Measurements from ENCODE around the gene EML1.
A peak's percentile ranks its signal among the peaks of the same experiment; 100 is the strongest.

EML1 gene

DNA sequence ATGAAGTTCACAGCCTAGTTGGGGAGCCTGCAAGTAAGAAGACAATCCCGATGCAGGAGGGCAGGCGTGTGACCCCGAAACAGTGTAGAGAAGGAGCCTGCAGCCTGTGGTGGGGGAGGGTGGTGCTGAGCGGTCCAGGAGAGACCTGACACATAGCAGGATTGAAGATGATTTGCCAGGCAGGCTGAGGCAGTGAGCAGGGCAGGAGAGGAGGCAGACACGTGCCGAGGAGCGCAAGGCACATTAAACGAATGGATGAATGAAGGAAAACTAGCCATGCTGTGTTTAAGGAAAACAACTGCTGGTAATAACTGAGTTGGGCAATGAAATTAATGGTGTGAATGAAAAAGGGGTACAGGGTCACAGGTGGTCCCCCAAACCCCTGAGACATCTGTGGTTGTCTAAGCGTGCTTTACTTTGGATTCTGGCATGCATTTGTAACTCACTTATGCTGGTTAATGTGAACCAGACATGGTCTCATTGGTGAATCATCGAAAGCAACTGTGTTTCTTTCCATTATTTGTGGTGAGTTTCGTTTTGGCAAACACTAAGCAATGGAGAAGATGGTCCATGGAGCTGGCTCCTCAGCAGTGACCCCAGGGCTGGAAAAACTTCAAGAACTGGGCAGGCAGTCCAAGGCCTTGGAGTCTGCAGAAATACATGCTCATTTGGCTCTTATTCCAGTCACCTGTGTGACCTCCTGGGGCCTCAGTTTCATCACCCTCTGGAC, 175.1 kb downstream of the EML1 start:
- no peaks in the 10 kb centered on the region for H3K9me3 ChIP-seq (ENCODE audit: control insufficient read depth, low read length)
- H3K4me3 ChIP-seq (ENCODE audit: insufficient read depth, low read depth, low read length, poor library complexity, severe bottlenecking) = no peak overlapping the region
- H3K27ac ChIP-seq (ENCODE audit: insufficient read depth, low read length, poor library complexity, severe bottlenecking) = no peak overlapping the region
- peaks cover 4% of the 10 kb centered on the region for H3K4me1 ChIP-seq (ENCODE audit: control insufficient read depth, insufficient read depth, low read length, poor library complexity, severe bottlenecking)
- DNase-seq = no peak
- no peaks in the 10 kb centered on the region for H3K27me3 ChIP-seq (replicated peaks; ENCODE audit: control insufficient read depth, insufficient read depth, low read length, poor library complexity, severe bottlenecking)
- H3K36me3 ChIP-seq (ENCODE audit: control insufficient read depth, insufficient read depth, low read length) = no peaks in the 10 kb centered on the region

- Histone ChIP-seq H3K27me3 (replicated peaks; ENCODE audit: control insufficient read depth, insufficient read depth, low read length, poor library complexity, severe bottlenecking) (no peaks in the 10 kb centered on the region), H3K27ac (ENCODE audit: insufficient read depth, low read length, poor library complexity, severe bottlenecking) (no peak overlapping the region), H3K4me3 (ENCODE audit: insufficient read depth, low read depth, low read length, poor library complexity, severe bottlenecking) (no peak overlapping the region), H3K4me1 (ENCODE audit: control insufficient read depth, insufficient read depth, low read length, poor library complexity, severe bottlenecking) (peaks cover 4% of the 10 kb centered on the region), H3K36me3 (ENCODE audit: control insufficient read depth, insufficient read depth, low read length) (no peaks in the 10 kb centered on the region), H3K9me3 (ENCODE audit: control insufficient read depth, low read length) (no peaks in the 10 kb centered on the region)
- DNase-seq = no peak
Observed at GRCh38 chr14:99968941-99969340, 175.7 kb downstream of the EML1 start.

DNA sequence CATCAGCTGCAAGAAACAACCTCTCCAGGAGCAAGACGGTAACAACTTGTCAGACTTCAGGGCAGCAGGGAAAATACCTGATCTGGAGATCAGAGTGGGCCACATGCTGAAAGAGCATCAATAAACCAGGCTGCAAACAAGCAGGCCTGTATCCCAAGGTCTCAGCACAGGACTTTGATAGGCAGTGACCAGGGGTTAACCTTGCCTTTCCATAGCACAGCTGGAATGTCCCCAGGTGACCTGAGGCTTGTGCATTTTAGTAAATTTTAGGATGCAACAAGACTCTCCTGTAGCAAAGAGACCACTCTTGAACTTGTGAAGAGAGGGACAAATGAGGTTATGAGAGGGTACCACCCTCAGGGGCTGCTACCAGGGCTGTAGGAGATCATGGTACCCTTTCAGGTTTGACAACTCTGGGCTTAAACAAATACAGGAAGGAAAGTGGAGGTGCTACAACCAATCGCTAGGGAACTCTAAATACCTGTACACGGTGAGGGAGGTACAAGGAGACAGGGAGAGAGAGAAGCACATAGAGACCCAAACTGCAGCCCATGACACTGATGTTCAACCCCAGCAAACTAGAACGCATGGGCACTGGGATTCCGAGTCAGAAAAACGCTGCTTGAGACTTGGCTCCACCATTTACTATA, 176.6 kb downstream of the EML1 start:
- Histone ChIP-seq H3K4me1 (ENCODE audit: control insufficient read depth, insufficient read depth, low read length, poor library complexity, severe bottlenecking) (peaks cover 4% of the 10 kb centered on the region), H3K36me3 (ENCODE audit: control insufficient read depth, insufficient read depth, low read length) (no peaks in the 10 kb centered on the region), H3K4me3 (ENCODE audit: insufficient read depth, low read depth, low read length, poor library complexity, severe bottlenecking) (no peak overlapping the region), H3K9me3 (ENCODE audit: control insufficient read depth, low read length) (no peaks in the 10 kb centered on the region), H3K27me3 (replicated peaks; ENCODE audit: control insufficient read depth, insufficient read depth, low read length, poor library complexity, severe bottlenecking) (no peaks in the 10 kb centered on the region), H3K27ac (ENCODE audit: insufficient read depth, low read length, poor library complexity, severe bottlenecking) (no peak overlapping the region)
- DNase-seq = no peak

- no peak overlapping the region for H3K27ac ChIP-seq (ENCODE audit: insufficient read depth, low read length, poor library complexity, severe bottlenecking)
- H3K9me3 ChIP-seq (ENCODE audit: control insufficient read depth, low read length) = no peaks in the 10 kb centered on the region
- peaks cover 4% of the 10 kb centered on the region for H3K4me1 ChIP-seq (ENCODE audit: control insufficient read depth, insufficient read depth, low read length, poor library complexity, severe bottlenecking)
- peak overlapping the region; percentile 73 for H3K4me3 ChIP-seq (ENCODE audit: insufficient read depth, low read depth, low read length, poor library complexity, severe bottlenecking)
- H3K27me3 ChIP-seq (replicated peaks; ENCODE audit: control insufficient read depth, insufficient read depth, low read length, poor library complexity, severe bottlenecking) = no peaks in the 10 kb centered on the region
- DNase-seq = peak; percentile 68 to 73 (median 70)
- H3K36me3 ChIP-seq (ENCODE audit: control insufficient read depth, insufficient read depth, low read length) = no peaks in the 10 kb centered on the region
Observed at GRCh38 chr14:99971087-99971940, 178.1 kb downstream of the EML1 start.

DNA sequence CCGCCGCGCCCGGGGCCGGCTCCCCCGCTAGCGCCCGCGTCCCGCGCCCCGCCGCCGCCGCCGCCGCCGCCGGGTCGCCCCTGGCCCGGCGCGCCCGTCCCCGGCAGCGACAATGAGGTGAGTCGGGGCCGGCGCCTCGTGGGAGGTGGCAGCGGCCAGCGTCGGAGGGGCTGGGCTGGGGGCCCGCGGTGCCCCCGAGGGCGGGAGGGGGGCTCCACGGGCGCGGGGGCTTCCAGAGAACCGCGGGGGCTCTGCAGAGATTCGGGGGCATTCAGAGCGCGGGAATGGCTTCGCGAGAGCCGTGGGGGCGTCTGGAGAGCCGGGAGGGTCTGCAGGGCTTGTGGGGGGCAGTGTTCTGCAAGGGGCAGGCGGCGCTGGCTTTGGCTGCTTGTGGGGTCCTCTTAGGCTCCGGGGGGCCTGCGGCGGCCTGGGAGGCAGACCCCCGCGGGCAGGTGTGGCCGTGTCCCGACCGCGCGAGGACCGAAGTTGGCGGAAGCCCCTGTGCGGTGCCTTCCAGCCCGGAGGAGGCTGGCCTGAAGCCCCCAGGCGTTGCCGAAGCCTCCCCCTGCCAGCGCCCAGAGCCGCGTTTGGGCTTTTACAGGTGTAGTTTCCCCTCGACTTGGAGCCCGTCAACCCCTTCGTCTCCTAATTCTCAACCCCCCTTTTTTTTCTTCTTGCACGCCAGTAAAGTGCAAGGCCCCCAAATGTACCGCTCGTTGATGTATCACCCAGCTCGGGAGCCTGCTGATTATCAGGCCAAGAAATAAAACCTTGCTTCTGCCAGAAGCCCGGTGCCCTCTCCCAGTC, 178.9 kb downstream of the EML1 start:
- no peaks in the 10 kb centered on the region for H3K36me3 ChIP-seq (ENCODE audit: control insufficient read depth, insufficient read depth, low read length)
- no peak for DNase-seq
- no peak overlapping the region for H3K27ac ChIP-seq (ENCODE audit: insufficient read depth, low read length, poor library complexity, severe bottlenecking)
- peaks cover 4% of the 10 kb centered on the region for H3K4me1 ChIP-seq (ENCODE audit: control insufficient read depth, insufficient read depth, low read length, poor library complexity, severe bottlenecking)
- no peaks in the 10 kb centered on the region for H3K9me3 ChIP-seq (ENCODE audit: control insufficient read depth, low read length)
- no peaks in the 10 kb centered on the region for H3K27me3 ChIP-seq (replicated peaks; ENCODE audit: control insufficient read depth, insufficient read depth, low read length, poor library complexity, severe bottlenecking)
- H3K4me3 ChIP-seq (ENCODE audit: insufficient read depth, low read depth, low read length, poor library complexity, severe bottlenecking) = peak overlapping the region; percentile 73

DNA sequence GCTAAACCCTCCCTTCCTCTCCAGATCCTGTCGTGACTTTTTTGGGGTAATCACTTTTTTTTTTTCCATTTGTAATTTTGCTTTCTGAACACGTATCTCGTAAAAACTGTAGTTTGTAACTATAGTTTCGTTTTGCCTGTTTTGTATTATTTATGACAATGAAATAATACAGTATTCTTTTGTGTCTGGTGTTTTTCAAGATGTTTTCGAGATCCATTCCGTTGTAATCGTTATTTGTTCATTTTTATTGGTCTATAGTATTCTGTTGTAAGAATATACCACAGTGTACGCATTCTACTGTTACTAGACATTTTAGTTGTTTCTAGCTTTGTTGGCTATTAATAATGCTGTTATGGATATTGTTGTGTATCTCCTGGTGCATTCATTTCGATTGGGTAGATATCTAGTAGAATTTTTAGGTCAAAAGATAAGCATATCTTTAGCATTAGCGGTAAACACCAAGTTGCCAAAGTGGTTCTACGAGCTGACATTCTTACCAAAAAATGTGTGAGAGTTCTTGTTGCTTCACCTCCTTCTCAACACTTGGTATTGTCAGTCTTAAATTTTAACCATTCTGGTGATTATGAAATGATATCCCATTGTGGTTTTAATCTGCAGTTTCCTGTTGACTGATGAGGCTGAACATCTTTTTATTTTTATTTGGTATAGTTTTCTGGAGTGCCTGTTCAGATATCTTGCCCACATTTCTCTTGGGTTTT, 179.7 kb downstream of the EML1 start:
- Histone ChIP-seq H3K4me1 (ENCODE audit: control insufficient read depth, insufficient read depth, low read length, poor library complexity, severe bottlenecking) (peaks cover 4% of the 10 kb centered on the region), H3K27me3 (replicated peaks; ENCODE audit: control insufficient read depth, insufficient read depth, low read length, poor library complexity, severe bottlenecking) (no peaks in the 10 kb centered on the region), H3K9me3 (ENCODE audit: control insufficient read depth, low read length) (no peaks in the 10 kb centered on the region), H3K36me3 (ENCODE audit: control insufficient read depth, insufficient read depth, low read length) (no peaks in the 10 kb centered on the region), H3K27ac (ENCODE audit: insufficient read depth, low read length, poor library complexity, severe bottlenecking) (no peak overlapping the region), H3K4me3 (ENCODE audit: insufficient read depth, low read depth, low read length, poor library complexity, severe bottlenecking) (peak overlapping the region; percentile 73)
- no peak for DNase-seq

- Histone ChIP-seq H3K27me3 (replicated peaks; ENCODE audit: control insufficient read depth, insufficient read depth, low read length, poor library complexity, severe bottlenecking) (no peaks in the 10 kb centered on the region), H3K4me1 (ENCODE audit: control insufficient read depth, insufficient read depth, low read length, poor library complexity, severe bottlenecking) (peaks cover 4% of the 10 kb centered on the region), H3K4me3 (ENCODE audit: insufficient read depth, low read depth, low read length, poor library complexity, severe bottlenecking) (no peak overlapping the region), H3K9me3 (ENCODE audit: control insufficient read depth, low read length) (no peaks in the 10 kb centered on the region), H3K36me3 (ENCODE audit: control insufficient read depth, insufficient read depth, low read length) (no peaks in the 10 kb centered on the region), H3K27ac (ENCODE audit: insufficient read depth, low read length, poor library complexity, severe bottlenecking) (no peak overlapping the region)
- no peak for DNase-seq
Observed at GRCh38 chr14:99975190-99975589, 182.0 kb downstream of the EML1 start.

DNA sequence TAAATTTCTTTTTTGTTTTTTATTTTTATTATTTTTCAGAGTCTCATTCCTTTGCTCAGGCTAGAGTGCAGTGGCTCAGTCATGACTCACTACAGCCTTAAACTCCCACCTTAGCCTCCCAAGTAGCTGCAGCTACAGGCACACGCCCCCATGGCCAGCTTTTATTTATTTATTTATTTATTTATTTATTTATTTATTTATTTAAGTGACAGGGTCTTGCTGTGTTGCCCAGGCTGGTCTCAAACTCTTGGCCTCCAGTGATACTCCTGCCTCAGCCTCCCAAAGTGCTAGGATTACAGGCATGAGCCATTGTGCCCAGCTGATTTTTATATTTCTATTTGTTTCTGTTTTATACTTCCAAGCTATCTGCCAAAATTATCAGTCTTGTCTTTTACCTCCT, 182.8 kb downstream of the EML1 start:
- peaks cover under 1% of the 10 kb centered on the region for H3K4me1 ChIP-seq (ENCODE audit: control insufficient read depth, insufficient read depth, low read length, poor library complexity, severe bottlenecking)
- no peak overlapping the region for H3K4me3 ChIP-seq (ENCODE audit: insufficient read depth, low read depth, low read length, poor library complexity, severe bottlenecking)
- H3K36me3 ChIP-seq (ENCODE audit: control insufficient read depth, insufficient read depth, low read length) = no peaks in the 10 kb centered on the region
- no peaks in the 10 kb centered on the region for H3K9me3 ChIP-seq (ENCODE audit: control insufficient read depth, low read length)
- DNase-seq = no peak
- H3K27ac ChIP-seq (ENCODE audit: insufficient read depth, low read length, poor library complexity, severe bottlenecking) = no peak overlapping the region
- H3K27me3 ChIP-seq (replicated peaks; ENCODE audit: control insufficient read depth, insufficient read depth, low read length, poor library complexity, severe bottlenecking) = no peaks in the 10 kb centered on the region

- no peaks in the 10 kb centered on the region for H3K27me3 ChIP-seq (replicated peaks; ENCODE audit: control insufficient read depth, insufficient read depth, low read length, poor library complexity, severe bottlenecking)
Observed at GRCh38 chr14:99976681-99977080, 183.5 kb downstream of the EML1 start.

More at GRCh38 chr14:99976681-99977080, 183.5 kb downstream of the EML1 start:
- Histone ChIP-seq H3K27ac (ENCODE audit: insufficient read depth, low read length, poor library complexity, severe bottlenecking) (no peak overlapping the region), H3K4me3 (ENCODE audit: insufficient read depth, low read depth, low read length, poor library complexity, severe bottlenecking) (no peak overlapping the region), H3K36me3 (ENCODE audit: control insufficient read depth, insufficient read depth, low read length) (no peaks in the 10 kb centered on the region), H3K4me1 (ENCODE audit: control insufficient read depth, insufficient read depth, low read length, poor library complexity, severe bottlenecking) (no peaks in the 10 kb centered on the region), H3K9me3 (ENCODE audit: control insufficient read depth, low read length) (no peaks in the 10 kb centered on the region)
- no peak for DNase-seq
